SK-N-SH (cell line): ENCODE results near the gene GCN1.

Source experiments
- EP300 ChIP-seq, 2 experiments: IDR thresholded peaks; 2 replicates each; pipeline versions ENCODE4 v1.4.0 to v1.6.1; 2012; ENCODE audit warnings: borderline replicate concordance in 1 of 2, low read depth in 1 of 2, low read length in 1 of 2
- FOSL2 ChIP-seq: IDR thresholded peaks from 2 replicates; pipeline ENCODE4 v1.4.0; 2012; ENCODE audit warnings: low read depth, mild to moderate bottlenecking, moderate library complexity, borderline replicate concordance
- FOXJ3 ChIP-seq: sonication (generic); formaldehyde crosslinking; IDR thresholded peaks from 2 replicates; pipeline ENCODE4 v1.5.1; 2020; ENCODE audit warnings: mild to moderate bottlenecking, missing genetic modification reagents
- MXI1 ChIP-seq: IDR thresholded peaks from 2 replicates; pipeline ENCODE4 v1.6.1; 2012; ENCODE audit warnings: mild to moderate bottlenecking, low read depth, low read length, improper control_type of control experiment
- NFIC ChIP-seq: IDR thresholded peaks from 2 replicates; pipeline ENCODE4 v1.4.0; 2012; ENCODE audit warnings: borderline replicate concordance
- RAD21 ChIP-seq: IDR thresholded peaks from 2 replicates; pipeline ENCODE4 v1.6.1; 2012; ENCODE audit warnings: mild to moderate bottlenecking, low read length
- RCOR1 ChIP-seq: fragments of 150-350 bp; IDR thresholded peaks from 2 replicates; pipeline ENCODE4 v1.6.1; 2017; ENCODE audit warnings: antibody characterized with exemption, low read length
- SIN3A ChIP-seq: IDR thresholded peaks from 2 replicates; pipeline ENCODE4 v1.6.1; 2012; ENCODE audit warnings: low read depth, mild to moderate bottlenecking, low read length, moderate library complexity, borderline replicate concordance
- SMC3 ChIP-seq: IDR thresholded peaks from 2 replicates; pipeline ENCODE4 v1.6.1; 2012; ENCODE audit warnings: low read depth, low read length, improper control_type of control experiment
- TF ChIP-seq, protein P1 (sequence below): fragments of 200-600 bp; sonication (generic); IDR thresholded peaks from 2 replicates; pipeline ENCODE4 v1.6.1; 2017; ENCODE audit warnings: antibody characterized with exemption, mild to moderate bottlenecking, moderate library complexity
- TF ChIP-seq, protein P2 (sequence below): IDR thresholded peaks from 2 replicates; pipeline ENCODE4 v1.6.1; 2012; ENCODE audit warnings: mild to moderate bottlenecking, low read depth, low read length, moderate library complexity

DNA sequence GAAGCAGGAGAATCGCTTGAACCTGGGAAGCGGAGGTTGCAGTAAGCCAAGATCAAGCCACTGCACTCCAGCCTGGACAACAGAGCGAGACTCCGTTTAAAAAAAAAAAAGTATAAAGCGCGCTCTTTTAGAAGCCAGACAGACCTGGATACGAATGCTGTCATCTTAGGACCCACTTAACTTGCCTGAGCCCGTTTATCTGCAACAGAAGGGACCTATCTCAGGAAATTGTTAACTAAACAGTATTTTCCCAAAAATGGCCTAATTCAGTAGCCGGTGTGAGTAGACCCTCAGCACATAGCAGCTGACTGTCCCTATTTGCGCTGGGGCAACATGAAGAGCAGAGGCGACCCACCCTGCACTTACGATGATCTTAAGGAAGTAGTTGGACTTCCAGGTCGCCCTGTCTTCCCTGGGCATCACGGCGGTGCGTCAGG lies 5.9 kb upstream of the GCN1 start:
- TF ChIP-seq, protein P1, sequence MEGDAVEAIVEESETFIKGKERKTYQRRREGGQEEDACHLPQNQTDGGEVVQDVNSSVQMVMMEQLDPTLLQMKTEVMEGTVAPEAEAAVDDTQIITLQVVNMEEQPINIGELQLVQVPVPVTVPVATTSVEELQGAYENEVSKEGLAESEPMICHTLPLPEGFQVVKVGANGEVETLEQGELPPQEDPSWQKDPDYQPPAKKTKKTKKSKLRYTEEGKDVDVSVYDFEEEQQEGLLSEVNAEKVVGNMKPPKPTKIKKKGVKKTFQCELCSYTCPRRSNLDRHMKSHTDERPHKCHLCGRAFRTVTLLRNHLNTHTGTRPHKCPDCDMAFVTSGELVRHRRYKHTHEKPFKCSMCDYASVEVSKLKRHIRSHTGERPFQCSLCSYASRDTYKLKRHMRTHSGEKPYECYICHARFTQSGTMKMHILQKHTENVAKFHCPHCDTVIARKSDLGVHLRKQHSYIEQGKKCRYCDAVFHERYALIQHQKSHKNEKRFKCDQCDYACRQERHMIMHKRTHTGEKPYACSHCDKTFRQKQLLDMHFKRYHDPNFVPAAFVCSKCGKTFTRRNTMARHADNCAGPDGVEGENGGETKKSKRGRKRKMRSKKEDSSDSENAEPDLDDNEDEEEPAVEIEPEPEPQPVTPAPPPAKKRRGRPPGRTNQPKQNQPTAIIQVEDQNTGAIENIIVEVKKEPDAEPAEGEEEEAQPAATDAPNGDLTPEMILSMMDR: no peak
- TF ChIP-seq FOXJ3 (CRISPR knock-in tag): no peak
- TF ChIP-seq NFIC: no peak
- no peak; the same call in 1 of the 2 replicates for TF ChIP-seq SIN3A
- TF ChIP-seq RAD21: no peak
- TF ChIP-seq MXI1: no peak
- TF ChIP-seq FOSL2: no peak
- TF ChIP-seq RCOR1: no peak
- no peak for TF ChIP-seq SMC3
- TF ChIP-seq, protein P2, sequence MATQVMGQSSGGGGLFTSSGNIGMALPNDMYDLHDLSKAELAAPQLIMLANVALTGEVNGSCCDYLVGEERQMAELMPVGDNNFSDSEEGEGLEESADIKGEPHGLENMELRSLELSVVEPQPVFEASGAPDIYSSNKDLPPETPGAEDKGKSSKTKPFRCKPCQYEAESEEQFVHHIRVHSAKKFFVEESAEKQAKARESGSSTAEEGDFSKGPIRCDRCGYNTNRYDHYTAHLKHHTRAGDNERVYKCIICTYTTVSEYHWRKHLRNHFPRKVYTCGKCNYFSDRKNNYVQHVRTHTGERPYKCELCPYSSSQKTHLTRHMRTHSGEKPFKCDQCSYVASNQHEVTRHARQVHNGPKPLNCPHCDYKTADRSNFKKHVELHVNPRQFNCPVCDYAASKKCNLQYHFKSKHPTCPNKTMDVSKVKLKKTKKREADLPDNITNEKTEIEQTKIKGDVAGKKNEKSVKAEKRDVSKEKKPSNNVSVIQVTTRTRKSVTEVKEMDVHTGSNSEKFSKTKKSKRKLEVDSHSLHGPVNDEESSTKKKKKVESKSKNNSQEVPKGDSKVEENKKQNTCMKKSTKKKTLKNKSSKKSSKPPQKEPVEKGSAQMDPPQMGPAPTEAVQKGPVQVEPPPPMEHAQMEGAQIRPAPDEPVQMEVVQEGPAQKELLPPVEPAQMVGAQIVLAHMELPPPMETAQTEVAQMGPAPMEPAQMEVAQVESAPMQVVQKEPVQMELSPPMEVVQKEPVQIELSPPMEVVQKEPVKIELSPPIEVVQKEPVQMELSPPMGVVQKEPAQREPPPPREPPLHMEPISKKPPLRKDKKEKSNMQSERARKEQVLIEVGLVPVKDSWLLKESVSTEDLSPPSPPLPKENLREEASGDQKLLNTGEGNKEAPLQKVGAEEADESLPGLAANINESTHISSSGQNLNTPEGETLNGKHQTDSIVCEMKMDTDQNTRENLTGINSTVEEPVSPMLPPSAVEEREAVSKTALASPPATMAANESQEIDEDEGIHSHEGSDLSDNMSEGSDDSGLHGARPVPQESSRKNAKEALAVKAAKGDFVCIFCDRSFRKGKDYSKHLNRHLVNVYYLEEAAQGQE: no peak
- TF ChIP-seq EP300 (IDR thresholded peaks at IDR 0.05; ENCODE audit: borderline replicate concordance in 1 of 2, low read depth in 1 of 2, low read length in 1 of 2): no peak
